PC-9 (cell line): ENCODE results near the gene KCNA2. TPM values are rescaled to one million over a fixed set of nuclear protein-coding genes. Genes with fewer than 3 reads are reported as not detected.

Experiments
- Bru-seq: library from RNA; stranded (reverse); fragments of 400-500 nt; gene quantifications from one replicate; lab custom pipeline; 2021; lab: Mats Ljungman, UMichigan
- BruChase-seq, 2 experiments: library from RNA; stranded (reverse); fragments of 400-500 nt; gene quantifications; one replicate each; lab custom pipeline; 2021; lab: Mats Ljungman, UMichigan
- BruUV-seq: library from RNA; stranded (reverse); fragments of 400-500 nt; replicated peaks from 2 replicates; lab custom pipeline; 2021; lab: Mats Ljungman, UMichigan
- CTCF ChIA-PET: fragments of 300-600 bp; sonication (Branson Sonifier 250); formaldehyde crosslinking; loops from one replicate; lab custom pipeline; 2022; ENCODE audit warnings: antibody characterized with exemption; lab: Charles Lee
- POLR2A ChIA-PET: fragments of 300-600 bp; sonication (Branson Sonifier 250); formaldehyde crosslinking; loops from one replicate; lab custom pipeline; 2022; ENCODE audit warnings: antibody characterized with exemption; ENCODE audit not compliant: unreplicated experiment; lab: Charles Lee
- DNase-seq, 2 experiments: peaks; one replicate each; pipeline versions ENCODE4 v3.0.0 to v3.0.0-alpha.2; 2015 to 2022; ENCODE audit warnings: mixed read lengths in 1 of 2
- H2AFZ ChIP-seq: fragments of 200-600 bp; sonication (generic); 2 replicates; pipeline ENCODE4 v1.8.1; 2017; ENCODE audit warnings: antibody characterized with exemption
- H3F3A ChIP-seq: fragments of 200-600 bp; sonication (generic); 2 replicates; pipeline ENCODE4 v1.8.1; 2017; ENCODE audit warnings: antibody characterized with exemption, mild to moderate bottlenecking, low read depth; ENCODE audit not compliant: insufficient read depth
- H3K27ac ChIP-seq: fragments of 200-600 bp; sonication (generic); 2 replicates; pipeline ENCODE4 v1.6.1; 2016; ENCODE audit warnings: mixed run types
- H3K27me3 ChIP-seq: fragments of 200-600 bp; sonication (generic); 2 replicates; pipeline ENCODE4 v1.6.1; 2016; ENCODE audit warnings: low read depth, mixed run types; ENCODE audit not compliant: insufficient read depth
- H3K36me3 ChIP-seq: fragments of 200-600 bp; sonication (generic); 2 replicates; pipeline ENCODE4 v1.6.1; 2016; ENCODE audit warnings: low read depth, mixed run types
- H3K4me1 ChIP-seq: fragments of 200-600 bp; sonication (generic); replicated peaks from 2 replicates; pipeline ENCODE4 v1.6.1; 2016; ENCODE audit warnings: mixed run types; ENCODE audit not compliant: insufficient read depth
- H3K4me2 ChIP-seq: fragments of 200-600 bp; sonication (generic); 2 replicates; pipeline ENCODE4 v1.6.1; 2017; ENCODE audit warnings: mixed run types
- H3K4me3 ChIP-seq: fragments of 200-600 bp; sonication (generic); 2 replicates; pipeline ENCODE4 v1.6.1; 2016; ENCODE audit warnings: mixed run types
- H3K79me2 ChIP-seq: fragments of 200-600 bp; sonication (generic); 2 replicates; pipeline ENCODE4 v1.6.1; 2017; ENCODE audit warnings: low read depth, mixed run types
- H3K9me2 ChIP-seq: fragments of 200-600 bp; sonication (generic); 2 replicates; pipeline ENCODE4 v1.8.1; 2017; ENCODE audit warnings: mild to moderate bottlenecking; ENCODE audit not compliant: insufficient read depth
- H3K9me3 ChIP-seq: fragments of 200-600 bp; sonication (generic); 2 replicates; pipeline ENCODE4 v1.8.1; 2016; ENCODE audit warnings: low read depth; ENCODE audit not compliant: insufficient read depth
- H4K20me1 ChIP-seq: fragments of 200-600 bp; sonication (generic); 2 replicates; pipeline ENCODE4 v1.8.1; 2017; ENCODE audit not compliant: insufficient read depth
- CTCF ChIP-seq: fragments of 200-600 bp; sonication (generic); conservative IDR thresholded peaks from 2 replicates; pipeline ENCODE4 v1.6.1; 2017; ENCODE audit warnings: mixed run types, antibody characterized with exemption, mild to moderate bottlenecking, moderate library complexity
- EZH2 ChIP-seq: fragments of 200-600 bp; sonication (generic); IDR thresholded peaks from 2 replicates; pipeline ENCODE4 v1.8.0; 2017; ENCODE audit warnings: antibody characterized with exemption, low read depth
- intact Hi-C: fragments of 100-400 bp; cut with micrococcal nuclease; formaldehyde crosslinking; loops from one replicate; pipeline ENCODE4 v1.10.0; 2022; ENCODE audit not compliant: unreplicated experiment
- long read RNA-seq: library from polyadenylated mRNA; stranded (forward); transcript quantifications from one replicate; pipeline ENCODE4 v2.0.0, GENCODE V29; 2022
- total RNA-seq: library from RNA; stranded (reverse); gene quantifications from 2 replicates; pipeline ENCODE4 v1.2.3, GENCODE V29; 2021

The KCNA2 gene
- total RNA-seq (not detected in 2 replicates), Bru-seq, nascent RNA (percentile 2 among the genes with signal in this experiment), BruChase-seq, experiment 1, labeled RNA remaining after a 2-hour chase (not detected), BruChase-seq, experiment 2, labeled RNA remaining after a 6-hour chase (not detected)
- long read RNA-seq = 0 reads

GRCh38 chr1:110605901-110606656 is at the start of gene KCNA2:
KCNA2 (minus strand) TSS chr1:110606358; CDS start chr1:110604782, 1,576 bp downstream.
- no peak within 1 kb of the TSS for H3K4me2 ChIP-seq
- TF ChIP-seq EZH2 (no peak), CTCF (no peak)
- H3K27me3 ChIP-seq = peaks cover 95% of the 10 kb centered on the region
- no TSS peak for BruUV-seq
- no peaks in the 10 kb centered on the region for H3K36me3 ChIP-seq
- no peaks in the 10 kb centered on the region for H3F3A ChIP-seq
- H2AFZ ChIP-seq = no peak within 1 kb of the TSS
- DNase-seq = no peak
- no peak within 1 kb of the TSS for H3K27ac ChIP-seq
- intact Hi-C loops = no loop called here
- POLR2A ChIA-PET = no interaction called here
- H3K9me3 ChIP-seq = no peaks in the 10 kb centered on the region
- no peaks in the 10 kb centered on the region for H3K79me2 ChIP-seq
- H3K4me3 ChIP-seq = no peak within 1 kb of the TSS
- H3K9me2 ChIP-seq = no peaks in the 10 kb centered on the region
- CTCF ChIA-PET = no interaction called here
- H4K20me1 ChIP-seq = no peaks in the 10 kb centered on the region
- no peaks in the 10 kb centered on the region for H3K4me1 ChIP-seq

- no peak for DNase-seq
- no peak overlapping the region for H3K27ac ChIP-seq
- H3K36me3 ChIP-seq = no peaks in the 10 kb centered on the region
- H3K27me3 ChIP-seq = peaks cover 6% of the 10 kb centered on the region; the same call in 1 of the 2 replicates
- no peak overlapping the region for H3K4me3 ChIP-seq
- no peaks in the 10 kb centered on the region for H3K79me2 ChIP-seq
- H3K4me2 ChIP-seq = no peak overlapping the region
- no peak overlapping the region for H2AFZ ChIP-seq
- no peaks in the 10 kb centered on the region for H3K9me3 ChIP-seq
- intact Hi-C loops = no loop called here
- no peaks in the 10 kb centered on the region for H3K4me1 ChIP-seq
- no peaks in the 10 kb centered on the region for H3K9me2 ChIP-seq
- H4K20me1 ChIP-seq = no peaks in the 10 kb centered on the region
- H3F3A ChIP-seq = no peaks in the 10 kb centered on the region
- POLR2A ChIA-PET = no interaction called here
- no TSS peak for BruUV-seq
- TF ChIP-seq CTCF (no peak), EZH2 (no peak)
- CTCF ChIA-PET = no interaction called here
Measured at GRCh38 chr1:110650609-110651008, 44.5 kb upstream of the KCNA2 start.

- Histone ChIP-seq H3K4me2 (no peak overlapping the region), H3K27me3 (peaks cover 6% of the 10 kb centered on the region; the same call in 1 of the 2 replicates), H3K9me2 (no peaks in the 10 kb centered on the region), H3F3A (no peaks in the 10 kb centered on the region), H3K4me1 (no peaks in the 10 kb centered on the region), H2AFZ (no peak overlapping the region), H3K4me3 (no peak overlapping the region), H3K79me2 (no peaks in the 10 kb centered on the region), H3K27ac (no peak overlapping the region), H3K9me3 (no peaks in the 10 kb centered on the region), H3K36me3 (no peaks in the 10 kb centered on the region), H4K20me1 (no peaks in the 10 kb centered on the region)
- TF ChIP-seq EZH2 = no peak
- DNase-seq = no peak
- no TSS peak for BruUV-seq
- POLR2A ChIA-PET = no interaction called here
- intact Hi-C loops = no loop called here
- CTCF ChIA-PET = interaction anchor here (0.7 kb wide), 1 partner anchor 29 kb away, joined by 3 read pairs; no protein-coding TSS in a partner anchor
Measured at GRCh38 chr1:110648417-110648816, 42.3 kb upstream of the KCNA2 start.
